Amygdala (tissue), 56 donors: ENCODE data around the gene NDUFV3.
"Not testable (repeated sequence)": the region's sequence is repeated elsewhere in the genome, so short reads cannot be mapped to it uniquely, and the experiment has no call there.

Experiments
- DNase-seq, 56 donors: peaks; one replicate each; lab custom pipeline; 2025; lab: John Stamatoyannopoulos, UW

NDUFV3 gene

DNA sequence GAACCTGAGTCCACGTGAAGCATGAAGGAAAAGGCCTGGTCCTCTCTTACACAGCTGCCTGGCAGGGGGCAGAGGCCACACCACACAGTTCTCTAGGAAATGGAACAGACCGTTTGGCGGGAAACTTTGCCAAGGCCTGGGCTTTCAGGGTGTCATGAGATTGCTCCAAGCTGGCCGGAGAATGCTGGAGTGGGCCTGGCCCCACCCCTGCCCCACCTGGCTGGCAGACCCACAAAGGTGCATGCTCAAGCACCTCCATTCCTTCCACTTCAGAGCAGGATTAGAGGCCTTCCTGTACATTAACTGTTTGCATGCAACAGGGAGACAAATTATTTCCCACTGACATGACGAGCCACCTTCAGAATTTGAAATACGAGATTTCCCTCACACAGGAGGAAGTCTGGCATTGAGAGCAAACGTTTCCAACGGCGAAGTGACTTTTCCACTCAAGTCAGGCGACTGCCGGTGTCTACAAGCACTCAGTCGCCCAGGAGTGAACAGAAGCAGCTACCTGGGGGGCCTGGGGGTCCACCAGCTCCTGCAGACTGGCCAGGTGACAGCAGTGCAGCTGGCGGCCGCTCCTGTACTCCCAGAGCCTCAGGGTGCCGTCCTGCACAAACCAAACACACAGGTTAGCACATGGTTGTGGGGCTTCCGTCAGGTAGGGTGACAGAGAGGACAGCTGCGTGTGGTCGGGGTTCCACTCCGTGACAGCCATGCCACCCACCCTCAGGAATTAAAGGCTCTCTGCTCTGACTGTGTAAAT, 37.8 kb upstream of the NDUFV3 start:
- no peak for DNase-seq

DNA sequence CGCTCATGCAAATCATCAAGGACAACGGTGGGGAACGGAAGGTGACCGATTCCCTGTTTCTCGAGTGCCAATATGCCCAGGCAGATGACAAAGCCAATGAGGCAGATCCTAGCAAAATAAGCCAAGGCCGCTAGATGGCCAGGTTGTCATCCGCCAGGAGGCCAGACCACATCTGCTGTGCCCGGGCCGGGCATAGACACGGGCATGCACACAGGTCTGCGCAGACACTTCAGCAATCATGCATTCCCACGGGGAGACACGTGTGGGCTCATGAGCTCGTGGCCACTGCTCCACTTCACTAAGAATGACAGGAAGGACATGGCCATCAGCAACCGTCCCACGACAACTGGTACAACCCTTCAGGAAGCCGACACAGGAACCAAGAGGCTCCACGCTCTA, 37.2 kb upstream of the NDUFV3 start:
- DNase-seq = no peak

DNA sequence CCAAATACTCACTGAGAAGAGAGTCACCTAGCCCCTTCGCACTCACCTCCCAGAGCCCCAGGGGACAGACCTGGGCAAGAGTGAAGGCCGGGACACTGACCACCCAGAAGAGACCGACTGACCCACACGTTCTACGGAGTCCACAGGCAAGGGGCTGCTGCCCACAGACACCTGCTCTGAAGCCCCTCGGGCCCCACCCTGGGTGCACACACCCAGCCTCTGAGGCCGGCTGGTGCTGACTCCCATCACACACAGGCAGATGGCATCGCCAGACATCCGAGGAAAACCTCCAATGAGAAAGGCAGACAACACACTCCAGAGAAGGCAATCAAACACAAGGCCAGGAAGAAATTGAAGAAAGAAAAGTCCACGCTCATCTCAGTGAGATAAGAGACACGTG, 35.9 kb upstream of the NDUFV3 start:
- DNase-seq = no peak

DNA sequence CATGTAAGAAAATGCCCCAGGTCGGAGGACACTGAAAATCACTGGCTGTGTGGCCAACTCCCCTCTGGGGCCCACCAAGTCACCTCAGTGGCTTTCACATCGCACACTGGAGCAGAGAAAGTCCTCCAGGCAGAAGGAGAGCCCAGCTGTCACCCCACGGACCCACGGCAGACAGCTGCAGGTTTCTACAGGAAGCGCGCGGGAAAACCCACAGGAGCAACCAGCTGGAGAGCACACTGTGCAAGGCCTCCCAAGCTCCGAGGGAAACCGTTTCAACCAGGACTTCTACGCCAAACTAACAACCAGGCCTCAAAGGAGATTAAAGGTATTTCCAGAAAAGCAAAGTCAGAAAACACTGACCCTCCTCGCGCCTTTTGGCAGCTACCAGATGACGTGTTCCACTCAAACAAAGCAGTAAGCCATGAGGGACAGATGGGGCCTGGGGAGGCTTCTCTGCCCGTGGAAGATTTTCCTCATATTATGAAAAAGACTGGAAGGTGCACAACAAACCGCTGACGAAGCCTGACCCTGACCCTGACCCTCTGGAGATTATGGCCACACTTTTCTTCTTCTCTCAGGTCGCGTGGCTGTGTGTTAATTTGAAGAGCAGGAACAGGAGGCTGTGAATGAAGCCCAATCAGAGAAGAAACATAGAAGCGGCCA, 34.8 kb upstream of the NDUFV3 start:
- no peak for DNase-seq

DNA sequence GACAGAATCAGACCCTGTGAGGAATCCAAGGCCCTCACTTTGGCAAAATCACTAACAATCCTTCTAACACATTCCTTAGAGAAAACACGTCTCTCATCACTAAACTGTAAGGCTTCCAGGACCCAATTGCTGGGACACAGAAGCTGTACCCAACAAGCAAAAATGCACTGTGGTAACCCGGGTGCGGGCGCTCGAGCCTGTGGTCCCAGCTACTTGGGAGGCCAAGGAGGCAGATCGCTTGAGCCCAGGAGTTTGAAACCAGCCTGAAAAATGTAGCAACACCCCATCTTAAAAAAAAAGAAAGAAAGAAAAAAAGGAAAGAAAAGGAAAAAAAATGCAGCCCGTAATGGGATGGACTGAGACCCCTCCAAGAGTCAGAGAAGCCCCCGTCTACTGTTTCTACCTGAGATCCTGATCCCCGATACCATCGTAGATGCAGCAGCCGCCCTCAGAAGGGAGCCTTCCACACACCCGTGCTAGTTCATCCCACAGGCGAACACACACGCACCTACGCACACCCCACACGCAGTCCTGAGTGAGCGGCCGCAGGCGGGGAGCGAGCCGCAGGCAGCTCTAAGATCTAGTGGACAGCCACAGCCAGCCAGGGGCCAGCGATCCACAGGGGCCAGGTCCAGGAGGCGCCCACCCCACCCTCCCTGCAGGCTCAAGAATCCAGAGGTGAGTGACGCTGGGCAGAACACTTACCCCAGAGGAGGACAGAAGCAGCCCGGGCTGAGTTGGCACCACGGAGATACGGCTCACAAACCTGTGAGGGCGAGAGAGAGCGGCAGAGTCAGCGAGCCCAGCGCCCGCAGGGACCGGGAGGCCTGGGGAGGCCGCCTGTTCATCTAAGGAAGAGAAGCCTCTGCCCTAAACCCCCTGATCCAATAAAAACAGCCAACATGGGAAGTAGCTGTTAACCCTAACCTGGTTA, 33.9 kb upstream of the NDUFV3 start:
- DNase-seq = no peak

DNA sequence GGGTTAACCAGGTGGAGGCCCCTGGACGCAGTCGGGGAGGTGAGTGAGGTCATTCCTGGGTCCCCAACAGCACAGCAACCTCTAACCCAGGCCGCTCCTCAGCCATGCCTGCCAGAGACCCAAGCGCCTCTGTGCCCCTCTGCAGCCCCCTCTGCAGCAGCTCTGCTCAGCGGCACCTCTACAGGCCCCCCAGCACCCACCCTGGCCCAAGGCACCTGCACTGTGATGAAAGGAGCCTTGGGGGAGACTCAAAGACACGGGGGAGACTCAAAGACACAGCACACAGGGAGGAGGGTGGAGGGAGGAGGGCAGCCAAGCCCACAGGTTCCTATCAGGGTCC, 33.2 kb upstream of the NDUFV3 start:
- DNase-seq = no peak

DNA sequence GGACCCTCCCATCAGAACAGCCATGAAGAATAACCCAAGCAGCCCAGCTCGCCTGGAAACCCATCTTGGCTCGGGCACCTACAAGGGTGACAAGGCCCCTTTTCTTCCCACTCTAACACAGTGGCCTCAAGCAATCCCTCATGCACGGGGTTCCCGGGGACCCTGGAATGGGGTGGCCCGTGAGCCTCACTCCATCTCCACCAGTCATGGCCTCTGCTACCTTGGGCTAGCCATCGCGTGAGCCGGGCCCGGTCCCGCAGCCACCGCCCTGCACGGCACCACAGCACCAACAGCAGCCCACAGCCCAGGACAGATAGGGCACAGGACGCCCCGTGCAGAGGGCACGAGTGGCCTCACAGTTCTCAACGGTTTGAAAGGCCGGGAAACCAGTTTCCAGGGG, 32.8 kb upstream of the NDUFV3 start:
- DNase-seq = no peak

DNA sequence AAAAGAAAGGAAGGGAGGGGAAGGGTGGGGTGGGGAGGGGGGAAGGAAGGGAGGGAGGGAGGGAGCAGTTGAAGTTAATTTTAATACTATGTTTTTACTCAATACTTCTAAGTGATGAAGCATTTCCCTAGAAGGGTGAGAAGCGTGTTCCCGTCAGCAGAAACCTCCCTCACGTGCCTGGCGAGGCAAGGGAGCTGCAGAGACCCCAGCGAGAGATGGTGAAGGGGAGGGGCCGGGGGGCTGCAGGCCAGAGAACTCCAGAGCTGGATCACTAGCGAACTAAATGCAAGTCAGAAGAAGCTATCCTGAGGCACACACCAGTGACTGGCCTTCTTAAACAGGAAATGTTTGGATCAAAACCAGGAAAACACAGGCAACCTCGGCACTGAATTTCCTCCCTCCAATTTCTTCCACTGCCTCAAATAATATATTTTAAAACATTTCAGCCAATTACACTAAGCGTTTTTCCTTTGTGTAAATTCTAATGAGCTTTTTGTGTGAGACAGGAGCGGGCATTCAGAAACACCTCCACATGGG, 31.7 kb upstream of the NDUFV3 start:
- no peak for DNase-seq

DNA sequence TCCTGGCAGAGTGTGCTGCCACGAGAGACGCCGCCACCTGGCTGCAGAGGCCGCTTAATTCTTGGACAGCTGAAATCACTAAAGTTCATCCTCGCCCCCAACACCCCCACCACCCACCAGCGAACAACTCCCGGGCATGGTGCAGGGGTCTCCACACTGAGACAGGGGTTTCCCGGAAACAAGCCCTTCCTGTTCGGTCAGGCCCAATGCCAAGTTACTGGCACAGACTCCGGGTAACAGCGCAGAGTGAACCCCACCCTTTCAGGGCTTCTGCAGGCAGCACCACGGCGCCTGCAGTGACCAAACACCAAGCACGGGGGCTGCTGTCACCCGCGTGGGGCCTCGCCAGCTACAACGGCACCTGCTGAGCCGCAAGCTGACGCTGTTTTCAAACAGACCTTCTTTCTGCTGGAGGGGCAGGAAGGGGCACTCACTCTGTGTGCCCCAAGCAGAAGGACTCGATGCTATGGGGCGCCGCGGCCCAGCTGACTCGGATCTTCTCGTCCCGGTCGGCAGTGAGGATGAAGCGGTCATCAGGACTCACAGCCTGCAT, 31.2 kb upstream of the NDUFV3 start:
- DNase-seq = peak in 6 of 56 donors; percentile 8 to 26 (median 16)

DNA sequence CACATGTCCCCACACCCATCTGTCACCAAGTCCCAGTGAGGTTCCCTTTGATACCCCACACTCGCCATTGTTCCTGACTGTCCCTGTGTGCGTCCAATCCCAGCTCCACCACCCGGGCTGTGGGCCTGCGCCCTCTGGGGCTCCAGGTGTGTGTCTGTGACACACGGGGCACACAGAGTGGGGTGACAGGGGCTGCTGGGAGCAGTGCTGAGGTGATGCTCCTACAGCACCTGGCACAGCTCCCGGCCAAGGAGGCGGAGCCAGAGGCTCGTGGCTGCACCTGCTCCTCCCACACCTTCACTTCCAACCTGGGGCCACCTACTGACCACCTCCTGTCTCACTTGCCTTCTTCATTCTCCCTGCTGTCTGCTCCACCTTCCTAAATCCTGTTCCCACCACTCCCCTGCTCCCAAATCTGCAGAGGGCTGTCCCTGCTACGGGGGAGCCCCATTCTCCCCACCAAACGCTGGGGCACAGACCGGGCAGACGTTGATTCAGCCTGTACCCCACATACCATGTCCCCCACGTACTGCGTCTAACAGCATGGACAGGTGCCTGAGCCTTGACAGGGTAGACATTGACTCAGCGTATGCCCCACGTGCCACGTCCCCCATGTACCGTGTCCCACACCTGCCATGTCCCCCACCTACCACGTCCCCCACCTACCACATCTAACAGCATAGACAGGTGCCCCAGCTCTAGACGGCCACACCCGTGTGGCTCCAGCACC, 30.2 kb upstream of the NDUFV3 start:
- no peak for DNase-seq

DNA sequence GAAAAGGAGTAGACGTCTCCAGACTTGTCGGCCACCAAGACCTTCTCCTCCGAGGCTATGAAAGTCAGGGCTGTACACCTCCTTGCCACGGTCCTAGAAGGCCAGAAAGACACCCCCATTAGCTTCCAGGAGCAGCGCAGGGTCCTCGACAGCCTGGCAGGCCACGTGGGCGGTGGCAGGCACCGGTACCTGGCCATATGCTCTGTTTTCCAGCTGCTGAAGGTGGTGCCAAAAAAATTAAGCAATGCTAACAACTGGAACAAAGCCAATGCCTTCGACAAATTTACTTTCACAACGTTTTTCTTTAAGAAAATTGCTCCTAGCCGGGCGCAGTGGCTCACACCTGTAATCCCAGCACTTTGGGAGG, 29.6 kb upstream of the NDUFV3 start:
- no peak for DNase-seq

DNA sequence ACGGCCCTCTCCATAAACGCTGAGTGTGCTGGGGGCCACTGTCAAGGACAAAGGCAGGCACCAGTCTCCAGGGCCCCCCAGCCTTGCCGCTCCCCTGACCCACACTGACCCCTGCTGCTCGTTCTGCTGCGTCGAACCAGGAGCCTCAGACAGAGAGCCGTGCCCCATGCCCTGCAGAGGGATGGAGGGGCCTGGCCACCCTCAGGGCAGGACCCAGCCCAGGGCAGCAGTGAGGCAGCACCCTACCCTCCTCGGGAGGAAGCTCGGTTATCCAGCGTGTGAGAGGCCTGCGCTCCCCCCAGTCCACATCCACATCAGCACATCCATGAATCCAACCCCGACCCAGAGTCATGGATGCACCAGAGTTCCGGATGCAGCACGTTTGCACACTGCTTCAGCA, 28.8 kb upstream of the NDUFV3 start:
- DNase-seq = no peak

DNA sequence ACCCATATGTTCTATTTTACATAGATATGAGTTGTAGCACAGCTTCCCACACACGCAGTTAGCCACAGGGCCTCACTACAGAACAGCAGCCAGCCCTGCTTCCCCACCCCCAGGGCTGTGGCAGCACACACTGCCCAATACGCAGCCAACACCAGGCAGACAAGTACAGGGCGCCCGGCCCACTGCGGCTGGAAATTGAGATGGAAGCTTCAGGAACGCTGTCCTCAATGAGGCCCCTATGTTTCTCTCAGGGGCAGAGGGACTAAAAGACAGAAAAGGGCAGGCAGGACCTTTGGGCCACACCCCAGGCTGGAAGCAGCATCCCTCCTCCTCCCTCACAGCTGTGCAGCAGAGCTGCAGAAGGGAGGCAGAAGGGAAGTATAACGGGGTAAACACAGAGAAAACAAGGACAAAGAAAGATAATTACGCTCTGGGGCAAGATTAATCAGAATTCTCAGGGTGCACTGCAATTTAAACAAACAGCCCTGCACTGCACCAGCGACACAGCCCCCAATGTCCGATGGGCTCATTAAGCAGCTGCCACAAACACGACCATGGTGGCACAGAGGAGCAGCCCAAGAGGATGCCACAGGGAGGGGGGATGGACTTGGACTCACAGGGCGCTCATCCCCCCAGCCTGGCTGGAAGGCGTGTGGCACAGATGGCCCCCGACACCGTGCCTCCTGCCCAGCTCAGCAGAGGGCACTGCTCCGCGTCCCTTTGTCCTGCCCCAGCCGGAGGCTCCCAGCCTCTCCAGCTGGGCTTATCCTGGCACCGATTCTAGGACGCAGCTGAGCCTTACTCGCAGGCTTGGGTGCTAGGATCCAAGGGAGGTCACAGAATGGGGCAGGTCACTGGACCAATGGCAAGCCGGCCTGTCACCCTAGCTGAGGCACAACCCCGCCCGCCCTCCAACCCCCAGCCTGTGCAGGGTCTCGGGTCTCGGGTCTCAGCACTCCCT, 28.0 kb upstream of the NDUFV3 start:
- DNase-seq = peak in 34 of 56 donors; percentile 12 to 72 (median 38)

DNA sequence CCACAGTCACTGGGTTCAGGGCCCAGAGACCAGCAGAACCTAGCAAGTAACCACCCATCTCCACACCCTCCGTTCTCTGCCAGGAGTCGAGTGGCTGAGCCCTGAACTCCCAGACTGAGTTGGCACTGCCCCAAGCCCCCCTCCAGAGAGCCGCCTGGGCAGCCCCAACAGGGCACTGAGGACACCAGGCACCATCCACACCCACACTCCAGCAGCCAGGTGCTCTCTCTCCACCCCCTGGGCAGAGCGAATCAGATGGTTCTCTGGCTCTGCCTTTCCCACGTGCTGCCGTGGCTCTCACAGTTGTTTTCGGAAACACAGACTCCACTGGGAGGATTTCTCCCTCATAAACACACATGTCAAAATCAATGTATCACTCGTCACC, 27.3 kb upstream of the NDUFV3 start:
- peak in 20 of 56 donors; percentile 7 to 62 (median 44) for DNase-seq

DNA sequence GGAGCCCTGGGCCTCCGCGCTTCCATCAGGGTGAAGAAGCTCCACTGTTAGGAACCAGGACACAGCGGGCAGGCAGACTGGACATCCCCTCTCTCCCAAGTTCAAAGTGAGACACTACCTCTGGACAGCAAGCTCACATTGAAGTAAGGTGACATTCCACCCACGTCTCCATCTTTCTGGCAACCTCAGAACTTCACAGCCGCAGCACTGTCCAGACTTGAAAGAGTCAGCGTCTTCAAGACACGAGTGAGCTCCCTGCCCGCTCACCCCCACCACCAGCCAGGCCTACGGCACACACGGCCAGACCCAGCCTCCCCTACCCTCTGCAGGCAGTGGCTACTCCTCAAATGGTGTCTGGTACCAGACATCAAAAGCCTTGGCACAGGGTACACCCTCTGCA, 24.9 kb upstream of the NDUFV3 start:
- DNase-seq = no peak

DNA sequence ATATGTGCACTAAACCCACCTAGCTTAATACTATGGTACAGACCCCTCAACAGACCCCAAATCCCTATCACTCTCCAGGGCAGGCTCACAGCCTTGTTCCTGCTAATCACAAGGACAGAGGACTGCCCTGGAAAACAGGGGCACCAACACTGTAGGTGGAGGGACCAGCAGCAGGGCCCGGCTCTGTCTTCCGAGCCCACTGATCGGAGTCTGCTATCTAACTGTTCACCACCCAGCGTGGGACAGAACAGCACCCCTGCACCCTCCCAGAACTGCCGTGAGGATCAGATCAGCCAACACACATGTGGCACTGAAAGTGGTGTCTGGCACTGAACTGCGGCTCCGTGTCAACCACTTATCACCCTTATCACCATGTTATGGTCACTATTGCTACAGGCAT, 20.0 kb upstream of the NDUFV3 start:
- DNase-seq = no peak

DNA sequence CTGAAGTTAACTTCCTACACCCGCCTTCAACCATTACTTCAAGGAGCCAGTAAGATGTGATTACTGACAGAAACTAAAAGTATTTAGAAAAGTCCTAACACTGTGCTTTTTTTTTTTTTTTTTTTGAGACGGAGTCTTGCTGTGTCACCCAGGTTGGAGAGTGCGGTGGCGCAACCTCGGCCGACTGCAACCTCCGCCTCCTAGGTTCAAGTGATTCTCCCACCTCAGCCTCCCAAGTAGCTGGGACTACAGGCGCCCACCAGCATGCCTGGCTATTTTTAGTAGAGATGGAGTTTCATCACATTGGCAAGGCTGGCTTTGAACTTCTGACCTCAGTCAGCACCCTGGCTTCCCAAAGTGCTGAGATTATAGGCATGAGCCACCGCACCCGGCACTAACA, 17.3 kb upstream of the NDUFV3 start:
- DNase-seq = not testable (repeated sequence)

DNA sequence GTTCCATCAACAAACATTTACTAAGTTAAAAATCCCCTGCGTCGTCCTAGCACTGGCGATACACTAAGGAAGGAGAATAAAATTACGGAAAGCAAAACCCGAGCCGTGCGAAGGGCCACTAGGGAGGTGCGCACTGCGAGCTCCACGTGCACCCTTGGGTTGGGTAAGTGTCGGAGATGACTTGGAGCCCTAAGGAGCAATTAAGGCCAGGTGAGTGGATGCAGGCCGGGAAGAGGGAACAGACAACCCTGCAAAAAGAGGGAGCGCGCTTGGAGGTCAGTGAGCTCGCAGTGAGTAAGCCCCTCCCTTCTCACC, 14.5 kb upstream of the NDUFV3 start:
- no peak for DNase-seq
